IMR-90 (cell line): ENCODE data around the gene PIM1. TPM values are rescaled to one million over a fixed set of nuclear protein-coding genes. Genes with fewer than 3 reads are reported as not detected.

Source experiments
- ATAC-seq: fragments of 200-7000 bp; cut with Tn5 transposase; 2 replicates; pipeline ENCODE4 v1.9.1; 2020; ENCODE audit warnings: low read depth, mild to moderate bottlenecking, moderate library complexity
- BruUV-seq: library from RNA; stranded (reverse); fragments of 400-500 nt; replicated peaks from 2 replicates; lab custom pipeline; 2021; lab: Mats Ljungman, UMichigan
- CTCF ChIA-PET: fragments of 300-600 bp; formaldehyde crosslinking; extraction: SDS; loops from one replicate; lab custom pipeline; 2021; ENCODE audit warnings: antibody characterized with exemption; lab: Yijun Ruan, JAX
- POLR2A ChIA-PET: fragments of 300-600 bp; sonication (Branson Sonifier 250); formaldehyde crosslinking; loops from one replicate; lab custom pipeline; 2022; ENCODE audit warnings: antibody characterized with exemption; ENCODE audit not compliant: unreplicated experiment; lab: Charles Lee
- DNase-seq: peaks from one replicate; pipeline ENCODE4 v3.0.0; 2013
- H2AFZ ChIP-seq: replicated peaks from 2 replicates; pipeline ENCODE3; 2013; ENCODE audit warnings: low read length, mild to moderate bottlenecking; ENCODE audit not compliant: poor library complexity
- H2AK5ac ChIP-seq: 2 replicates; pipeline ENCODE4 v1.6.1; 2013; ENCODE audit warnings: low read depth, low read length, inconsistent platforms
- H2AK9ac ChIP-seq: replicated peaks from 2 replicates; pipeline ENCODE3; 2013; ENCODE audit warnings: mild to moderate bottlenecking, low read depth, low read length, moderate library complexity; ENCODE audit not compliant: poor library complexity
- H2BK120ac ChIP-seq: 2 replicates; pipeline ENCODE4 v1.6.1; 2013; ENCODE audit warnings: low read depth, low read length, inconsistent platforms
- H2BK15ac ChIP-seq: 3 replicates; pipeline ENCODE4 v1.6.1; 2013; ENCODE audit warnings: low read depth, low read length, inconsistent platforms
- H2BK20ac ChIP-seq: 2 replicates; pipeline ENCODE4 v1.6.1; 2013; ENCODE audit warnings: low read depth, mild to moderate bottlenecking, inconsistent platforms, low read length, moderate library complexity
- H2BK5ac ChIP-seq: 2 replicates; pipeline ENCODE4 v1.6.1; 2013; ENCODE audit warnings: mild to moderate bottlenecking, low read depth, low read length, inconsistent platforms; ENCODE audit not compliant: poor library complexity, severe bottlenecking
- H3K14ac ChIP-seq: replicated peaks from 2 replicates; pipeline ENCODE4 v1.6.1; 2013; ENCODE audit warnings: low read depth, low read length, inconsistent platforms
- H3K18ac ChIP-seq: 2 replicates; pipeline ENCODE4 v1.6.1; 2013; ENCODE audit warnings: low read depth, low read length, control low read depth
- H3K23ac ChIP-seq: 2 replicates; pipeline ENCODE4 v1.6.1; 2013; ENCODE audit warnings: low read depth, low read length, inconsistent platforms
- H3K27ac ChIP-seq: 2 replicates; pipeline ENCODE4 v1.5.1; 2013; ENCODE audit warnings: mild to moderate bottlenecking, control low read depth, low read length; ENCODE audit not compliant: insufficient read depth
- H3K27me3 ChIP-seq: 2 replicates; pipeline ENCODE4 v1.6.1; 2013; ENCODE audit warnings: low read length; ENCODE audit not compliant: control insufficient read depth, insufficient read depth
- H3K36me3 ChIP-seq: 2 replicates; pipeline ENCODE4 v1.6.1; 2013; ENCODE audit warnings: low read length, mixed read lengths; ENCODE audit not compliant: control insufficient read depth, insufficient read depth
- H3K4ac ChIP-seq: 2 replicates; pipeline ENCODE4 v1.6.1; 2013; ENCODE audit warnings: low read depth, low read length, inconsistent platforms
- H3K4me1 ChIP-seq: 2 replicates; pipeline ENCODE4 v1.6.1; 2013; ENCODE audit warnings: low read length, mixed read lengths; ENCODE audit not compliant: control insufficient read depth, insufficient read depth
- H3K4me2 ChIP-seq: 2 replicates; pipeline ENCODE4 v1.6.1; 2013; ENCODE audit warnings: low read depth, mild to moderate bottlenecking, control low read depth, low read length, moderate library complexity
- H3K4me3 ChIP-seq: 2 replicates; pipeline ENCODE4 v1.5.1; 2013; ENCODE audit warnings: low read depth, mild to moderate bottlenecking, control low read depth, low read length, moderate library complexity; ENCODE audit not compliant: insufficient read depth
- H3K56ac ChIP-seq: 2 replicates; pipeline ENCODE4 v1.6.1; 2013; ENCODE audit warnings: low read length, inconsistent platforms; ENCODE audit not compliant: insufficient read depth; ENCODE audit errors: extremely low read depth
- H3K79me1 ChIP-seq, 2 experiments: 2 replicates each; pipeline ENCODE4 v1.6.1; 2013; ENCODE audit warnings: low read length in 2 of 2, inconsistent platforms in 1 of 2, low read depth in 1 of 2
- H3K9ac ChIP-seq: 2 replicates; pipeline ENCODE4 v1.6.1; 2013; ENCODE audit warnings: low read depth, low read length, control low read depth
- H3K9me1 ChIP-seq: 2 replicates; pipeline ENCODE4 v1.6.1; 2013; ENCODE audit warnings: low read length, inconsistent platforms; ENCODE audit not compliant: insufficient read depth
- H3K9me3 ChIP-seq: 2 replicates; pipeline ENCODE4 v1.6.1; 2013; ENCODE audit warnings: low read length; ENCODE audit not compliant: control insufficient read depth, insufficient read depth
- H4K20me1 ChIP-seq: 2 replicates; pipeline ENCODE4 v1.6.1; 2013; ENCODE audit warnings: low read length, inconsistent platforms; ENCODE audit not compliant: insufficient read depth
- H4K5ac ChIP-seq: 2 replicates; pipeline ENCODE4 v1.6.1; 2013; ENCODE audit warnings: mild to moderate bottlenecking, low read depth, low read length, control low read depth
- H4K8ac ChIP-seq, 2 experiments: 2 replicates each; pipeline ENCODE4 v1.6.1; 2013; ENCODE audit warnings: low read depth in 2 of 2, low read length in 2 of 2, control low read depth in 1 of 2, inconsistent platforms in 1 of 2
- H4K91ac ChIP-seq: 2 replicates; pipeline ENCODE4 v1.6.1; 2013; ENCODE audit warnings: low read depth, low read length, inconsistent platforms; ENCODE audit not compliant: insufficient read depth
- BHLHE40 ChIP-seq: fragments of 150-350 bp; IDR thresholded peaks from 2 replicates; pipeline ENCODE4 v1.6.1; 2016; ENCODE audit warnings: mild to moderate bottlenecking, low read depth, low read length
- CEBPB ChIP-seq: IDR thresholded peaks from 2 replicates; pipeline ENCODE4 v1.6.1; 2012; ENCODE audit warnings: low read depth, low read length, improper control_type of control experiment
- CHD1 ChIP-seq: IDR thresholded peaks from 2 replicates; pipeline ENCODE4 v1.6.1; 2012; ENCODE audit warnings: low read depth, low read length, improper control_type of control experiment
- FOS ChIP-seq: fragments of 150-350 bp; IDR thresholded peaks from 2 replicates; pipeline ENCODE4 v1.6.1; 2016; ENCODE audit warnings: low read depth, low read length
- MAFK ChIP-seq: IDR thresholded peaks from 2 replicates; pipeline ENCODE4 v1.6.1; 2012; ENCODE audit warnings: low read depth, low read length, improper control_type of control experiment
- MAZ ChIP-seq: IDR thresholded peaks from 2 replicates; pipeline ENCODE4 v1.6.1; 2012; ENCODE audit warnings: low read depth, mild to moderate bottlenecking, low read length, improper control_type of control experiment, moderate library complexity, borderline replicate concordance
- MXI1 ChIP-seq: IDR thresholded peaks from 2 replicates; pipeline ENCODE4 v1.6.1; 2012; ENCODE audit warnings: low read depth, mild to moderate bottlenecking, low read length, moderate library complexity, borderline replicate concordance
- NFE2L2 ChIP-seq: fragments of 150-350 bp; IDR thresholded peaks from 2 replicates; pipeline ENCODE4 v1.6.1; 2016; ENCODE audit warnings: low read depth, mild to moderate bottlenecking, low read length
- POLR2A ChIP-seq: IDR thresholded peaks from 2 replicates; pipeline ENCODE4 v1.6.1; 2012; ENCODE audit warnings: mild to moderate bottlenecking, low read depth, low read length
- RAD21 ChIP-seq: IDR thresholded peaks from 2 replicates; pipeline ENCODE4 v1.6.1; 2012; ENCODE audit warnings: low read length, improper control_type of control experiment
- RCOR1 ChIP-seq: IDR thresholded peaks from 2 replicates; pipeline ENCODE4 v1.6.1; 2012; ENCODE audit warnings: mild to moderate bottlenecking, low read length, improper control_type of control experiment; ENCODE audit not compliant: insufficient replicate concordance
- RFX5 ChIP-seq: IDR thresholded peaks from 2 replicates; pipeline ENCODE4 v1.8.0; 2012; ENCODE audit warnings: low read depth, mild to moderate bottlenecking, low read length, moderate library complexity
- SMC3 ChIP-seq: fragments of 150-350 bp; IDR thresholded peaks from 2 replicates; pipeline ENCODE4 v1.6.1; 2016; ENCODE audit warnings: low read depth, mild to moderate bottlenecking, antibody characterized with exemption, low read length, moderate library complexity
- USF2 ChIP-seq: fragments of 150-350 bp; IDR thresholded peaks from 2 replicates; pipeline ENCODE4 v1.6.1; 2017; ENCODE audit warnings: mild to moderate bottlenecking, antibody characterized with exemption, low read length, low read depth
- WGBS, 2 experiments: methylation state at CpG; one replicate each; pipeline versions ENCODE4 v1.1.5 to v1.1.7; 2013; ENCODE audit warnings: missing lambda C conversion rate in 2 of 2; ENCODE audit not compliant: insufficient read length in 1 of 2; ENCODE audit errors: extremely low coverage in 2 of 2; 5-methylcytosine and 5-hydroxymethylcytosine counted together
- dilution Hi-C: fragments of 300-500 bp; cut with HindIII; formaldehyde crosslinking; loops from one replicate; pipeline ENCODE4 v1.14.3; 2018; ENCODE audit warnings: low sequenced_read_pairs; ENCODE audit not compliant: unreplicated experiment
- in situ Hi-C: fragments of 300-500 bp; cut with MboI; formaldehyde crosslinking; loops from 3 replicates; pipeline ENCODE4 v1.14.3; 2019; ENCODE audit warnings: low sequenced_read_pairs, inconsistent platforms, mixed read lengths
- intact Hi-C: fragments of 100-400 bp; cut with micrococcal nuclease; formaldehyde crosslinking; loops from 2 replicates; pipeline ENCODE4 v1.10.0; 2022
- polyA plus RNA-seq, 3 experiments: library from polyadenylated mRNA; depleted of rRNA; stranded (reverse); fragments of >200 nt; gene quantifications; 2 replicates each; pipeline ENCODE4 v1.2.3, GENCODE V29; 2012; ENCODE audit warnings: low replicate concordance in 1 of 3
- total RNA-seq: library from RNA; depleted of rRNA; stranded (reverse); fragments of >200 nt; gene quantifications from 2 replicates; pipeline ENCODE4 v1.2.3, GENCODE V29; 2012
- TF ChIP-seq, protein P1 (sequence below): conservative IDR thresholded peaks from 2 replicates; pipeline ENCODE4 v1.5.1; 2012; ENCODE audit warnings: mild to moderate bottlenecking, low read depth, low read length, improper control_type of control experiment
- TF ChIP-seq, protein P2 (sequence below): fragments of 150-350 bp; IDR thresholded peaks from 2 replicates; pipeline ENCODE4 v1.6.1; 2016; ENCODE audit warnings: low read depth, mild to moderate bottlenecking, low read length, moderate library complexity, borderline replicate concordance

PIM1 gene
- total and polyA plus RNA-seq, 2 of the 4 experiments (the other 2 are of a cell fraction) = 7.2 to 18.5 TPM

DNA sequence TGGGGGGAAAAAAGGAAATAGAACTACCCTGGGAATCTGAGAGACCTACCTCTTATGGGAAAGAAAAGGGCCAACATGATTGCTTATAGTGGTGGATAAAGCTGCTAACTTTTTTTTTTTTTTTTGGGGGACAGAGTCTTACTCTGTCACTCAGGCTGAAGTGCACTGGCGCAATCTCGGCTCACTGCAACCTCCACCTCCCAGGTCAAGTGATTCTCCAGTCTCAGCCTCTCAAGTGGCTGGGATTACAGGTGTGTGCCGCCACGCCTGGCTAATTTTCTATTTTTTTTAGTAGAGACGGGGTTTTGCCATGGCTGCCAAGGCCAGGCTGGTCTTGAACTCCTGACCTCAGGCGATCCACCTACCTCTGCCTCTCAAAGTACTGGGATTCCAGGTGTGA, 48.1 kb downstream of the PIM1 start:
- ChIA-PET POLR2A (no interaction called here), CTCF (no interaction called here)
- Histone ChIP-seq H3K56ac (no peak overlapping the region), H2BK120ac (no peak overlapping the region), H2BK5ac (no peak overlapping the region), H3K23ac (no peak overlapping the region), H3K9me3 (no peaks in the 10 kb centered on the region), H2AK5ac (no peak overlapping the region), H4K8ac (no peak overlapping the region), H2AK9ac (no peak overlapping the region), H4K91ac (no peak overlapping the region), H3K27ac (no peak overlapping the region), H3K18ac (no peak overlapping the region), H3K4me2 (no peak overlapping the region), H3K79me1 (no peaks in the 10 kb centered on the region), H3K36me3 (no peaks in the 10 kb centered on the region), H4K5ac (no peak overlapping the region), H2AFZ (no peak overlapping the region), H3K9ac (no peak overlapping the region), H3K4me3 (no peak overlapping the region), H3K4ac (no peak overlapping the region), H3K4me1 (0 out of 2 replicates have a peak, but pooled peaks cover 2% of the 10 kb centered on the region), H3K14ac (no peak overlapping the region), H2BK20ac (no peak overlapping the region), H2BK15ac (no peak overlapping the region), H3K27me3 (no peaks in the 10 kb centered on the region), H3K9me1 (peaks cover 5% of the 10 kb centered on the region; the same call in 1 of the 2 replicates), H4K20me1 (no peaks in the 10 kb centered on the region)
- TF ChIP-seq MXI1 (no peak), POLR2A (no peak), BHLHE40 (no peak), FOS (no peak), CHD1 (no peak), RAD21 (no peak), USF2 (no peak), CEBPB (no peak), RCOR1 (no peak), SMC3 (no peak), RFX5 (no peak), MAZ (no peak), MAFK (no peak), NFE2L2 (no peak)
- TF ChIP-seq, protein P1, sequence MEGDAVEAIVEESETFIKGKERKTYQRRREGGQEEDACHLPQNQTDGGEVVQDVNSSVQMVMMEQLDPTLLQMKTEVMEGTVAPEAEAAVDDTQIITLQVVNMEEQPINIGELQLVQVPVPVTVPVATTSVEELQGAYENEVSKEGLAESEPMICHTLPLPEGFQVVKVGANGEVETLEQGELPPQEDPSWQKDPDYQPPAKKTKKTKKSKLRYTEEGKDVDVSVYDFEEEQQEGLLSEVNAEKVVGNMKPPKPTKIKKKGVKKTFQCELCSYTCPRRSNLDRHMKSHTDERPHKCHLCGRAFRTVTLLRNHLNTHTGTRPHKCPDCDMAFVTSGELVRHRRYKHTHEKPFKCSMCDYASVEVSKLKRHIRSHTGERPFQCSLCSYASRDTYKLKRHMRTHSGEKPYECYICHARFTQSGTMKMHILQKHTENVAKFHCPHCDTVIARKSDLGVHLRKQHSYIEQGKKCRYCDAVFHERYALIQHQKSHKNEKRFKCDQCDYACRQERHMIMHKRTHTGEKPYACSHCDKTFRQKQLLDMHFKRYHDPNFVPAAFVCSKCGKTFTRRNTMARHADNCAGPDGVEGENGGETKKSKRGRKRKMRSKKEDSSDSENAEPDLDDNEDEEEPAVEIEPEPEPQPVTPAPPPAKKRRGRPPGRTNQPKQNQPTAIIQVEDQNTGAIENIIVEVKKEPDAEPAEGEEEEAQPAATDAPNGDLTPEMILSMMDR = no peak
- TF ChIP-seq, protein P2, sequence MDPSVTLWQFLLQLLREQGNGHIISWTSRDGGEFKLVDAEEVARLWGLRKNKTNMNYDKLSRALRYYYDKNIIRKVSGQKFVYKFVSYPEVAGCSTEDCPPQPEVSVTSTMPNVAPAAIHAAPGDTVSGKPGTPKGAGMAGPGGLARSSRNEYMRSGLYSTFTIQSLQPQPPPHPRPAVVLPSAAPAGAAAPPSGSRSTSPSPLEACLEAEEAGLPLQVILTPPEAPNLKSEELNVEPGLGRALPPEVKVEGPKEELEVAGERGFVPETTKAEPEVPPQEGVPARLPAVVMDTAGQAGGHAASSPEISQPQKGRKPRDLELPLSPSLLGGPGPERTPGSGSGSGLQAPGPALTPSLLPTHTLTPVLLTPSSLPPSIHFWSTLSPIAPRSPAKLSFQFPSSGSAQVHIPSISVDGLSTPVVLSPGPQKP = no peak
- in situ Hi-C loops = loop anchor here (10.0 kb wide), 1 partner anchor 333 kb away; the partner anchor contains the start of gene C6orf89
- no TSS peak for BruUV-seq
- intact Hi-C loops = no loop called here
- dilution Hi-C loops = no loop called here
- no CpG with 5 or more reads among the region's 6 CpGs for WGBS, 2 experiments
- ATAC-seq (no peak), DNase-seq (no peak)
